ENCODE measurements around the gene SHISA9. TPM values are rescaled to one million over a fixed set of nuclear protein-coding genes. Genes with fewer than 3 reads are reported as not detected.

The SHISA9 gene
- total RNA-seq, 1 donor from 2014 or later, result 2.5 TPM

GRCh38 chr16:12992066-12992465 is 90.7 kb downstream of the SHISA9 start:
- Mint-ChIP-seq H3K27ac (no peak overlapping the region), H3K4me3 (no peak overlapping the region), H3K4me1 (peaks cover 6% of the 10 kb centered on the region), H3K27me3 (ENCODE audit: insufficient read depth, low read depth) (peaks cover 8% of the 10 kb centered on the region), H3K9me3 (peaks cover 2% of the 10 kb centered on the region), H3K36me3 (no peaks in the 10 kb centered on the region)
- Histone ChIP-seq H3K9ac (no peak overlapping the region), H3K9me3 (ENCODE audit: low read depth) (no peaks in the 10 kb centered on the region), H3K4me3 (no peak overlapping the region), H2AFZ (replicated peaks) (no peak overlapping the region), H3K27me3 (no peaks in the 10 kb centered on the region), H3K4me2 (no peak overlapping the region), H3K79me2 (ENCODE audit: low read depth) (no peaks in the 10 kb centered on the region), H3K4me1 (peaks cover 8% of the 10 kb centered on the region), H3K36me3 (no peaks in the 10 kb centered on the region), H4K20me1 (ENCODE audit: low read depth) (no peaks in the 10 kb centered on the region), H3F3A (ENCODE audit: low read depth) (no peaks in the 10 kb centered on the region), H3K27ac (no peak overlapping the region)
- no peak for DNase-seq (ENCODE audit: low spot score)
- TF ChIP-seq EZH2 (IDR thresholded peaks at IDR 0.05) (no peak), CTCF (IDR thresholded peaks at IDR 0.05) (no peak)

GRCh38 chr16:12994402-12994801 is 93.0 kb downstream of the SHISA9 start:
- DNase-seq (ENCODE audit: low spot score), result no peak
- no peak for TF ChIP-seq EZH2phosphoT487 (IDR thresholded peaks at IDR 0.05)
- no peak for TF ChIP-seq CTCF (IDR thresholded peaks at IDR 0.05)
- TF ChIP-seq EZH2 (IDR thresholded peaks at IDR 0.05), result no peak
- Mint-ChIP-seq H3K9me3 (peaks cover 2% of the 10 kb centered on the region), H3K27me3 (ENCODE audit: insufficient read depth, low read depth) (peaks cover 5% of the 10 kb centered on the region), H3K36me3 (peaks cover 2% of the 10 kb centered on the region), H3K27ac (no peak overlapping the region), H3K4me3 (no peak overlapping the region), H3K4me1 (no peaks in the 10 kb centered on the region)
- Histone ChIP-seq H3K27me3 (no peaks in the 10 kb centered on the region), H3F3A (ENCODE audit: low read depth) (no peaks in the 10 kb centered on the region), H3K27ac (no peak overlapping the region), H2AFZ (replicated peaks) (no peak overlapping the region), H3K79me2 (ENCODE audit: low read depth) (no peaks in the 10 kb centered on the region), H3K9ac (no peak overlapping the region), H3K4me2 (no peak overlapping the region), H3K4me3 (no peak overlapping the region), H3K9me3 (ENCODE audit: low read depth) (no peaks in the 10 kb centered on the region), H3K36me3 (no peaks in the 10 kb centered on the region), H4K20me1 (ENCODE audit: low read depth) (no peaks in the 10 kb centered on the region), H3K4me1 (peaks cover 8% of the 10 kb centered on the region)

GRCh38 chr16:12995721-12996372 is 94.4 kb downstream of the SHISA9 start:
- no peaks in the 10 kb centered on the region for H3K79me2 ChIP-seq (ENCODE audit: low read depth)
- no peak overlapping the region for H3K4me3 ChIP-seq
- H3F3A ChIP-seq (ENCODE audit: low read depth), result no peaks in the 10 kb centered on the region
- no peaks in the 10 kb centered on the region for H3K36me3 ChIP-seq
- TF ChIP-seq EZH2 (IDR thresholded peaks at IDR 0.05), result no peak
- TF ChIP-seq CTCF (IDR thresholded peaks at IDR 0.05), result no peak
- TF ChIP-seq EZH2phosphoT487 (IDR thresholded peaks at IDR 0.05), result no peak
- H3K4me1 ChIP-seq, result peaks cover 8% of the 10 kb centered on the region
- H2AFZ ChIP-seq (replicated peaks), result no peak overlapping the region
- Mint-ChIP-seq H3K27ac (no peak overlapping the region), H3K9me3 (no peaks in the 10 kb centered on the region), H3K27me3 (ENCODE audit: insufficient read depth, low read depth) (no peaks in the 10 kb centered on the region), H3K4me1 (no peaks in the 10 kb centered on the region), H3K36me3 (peaks cover 2% of the 10 kb centered on the region), H3K4me3 (no peak overlapping the region)
- H3K27ac ChIP-seq, result no peak overlapping the region
- H3K27me3 ChIP-seq, result no peaks in the 10 kb centered on the region
- H4K20me1 ChIP-seq (ENCODE audit: low read depth), result no peaks in the 10 kb centered on the region
- H3K9ac ChIP-seq, result no peak overlapping the region
- H3K9me3 ChIP-seq (ENCODE audit: low read depth), result no peaks in the 10 kb centered on the region
- DNase-seq (ENCODE audit: low spot score), result no peak
- H3K4me2 ChIP-seq, result no peak overlapping the region

Measured in neural progenitor cell (in vitro differentiated cells).